Nephron progenitor cell (in vitro differentiated cells): ENCODE results near the gene SORBS1.
A peak's percentile ranks its signal among the peaks of the same experiment; 100 is the strongest.

Experiments
- DNase-seq: peaks from one replicate; pipeline ENCODE4 v3.0.0; 2021
- H3K27ac Mint-ChIP-seq: 2 replicates; pipeline ENCODE4 v1.8.0; 2021; ENCODE audit warnings: mild to moderate bottlenecking, moderate library complexity, mixed read lengths
- H3K27me3 Mint-ChIP-seq: 2 replicates; pipeline ENCODE4 v1.8.0; 2021; ENCODE audit warnings: mild to moderate bottlenecking, low read depth, mixed read lengths; ENCODE audit not compliant: poor library complexity
- H3K36me3 Mint-ChIP-seq: 2 replicates; pipeline ENCODE4 v1.8.0; 2021; ENCODE audit warnings: low read depth, mixed read lengths
- H3K4me1 Mint-ChIP-seq: 2 replicates; pipeline ENCODE4 v1.8.0; 2021; ENCODE audit warnings: mixed read lengths
- H3K4me3 Mint-ChIP-seq: 2 replicates; pipeline ENCODE4 v1.8.0; 2021; ENCODE audit warnings: mild to moderate bottlenecking, moderate library complexity, mixed read lengths
- H3K9me3 Mint-ChIP-seq: 2 replicates; pipeline ENCODE4 v1.8.0; 2021; ENCODE audit warnings: mild to moderate bottlenecking, moderate library complexity, mixed read lengths
- CTCF ChIP-seq: fragments of 200-600 bp; sonication (generic); IDR thresholded peaks from 2 replicates; pipeline ENCODE4 v1.5.0; 2021; ENCODE audit warnings: antibody characterized with exemption

SORBS1 gene

GRCh38 chr10:95537542-95537927 is 23.6 kb downstream of the SORBS1 start:
- peaks cover 34% of the 10 kb centered on the region for H3K4me1 Mint-ChIP-seq
- H3K4me3 Mint-ChIP-seq, result no peak overlapping the region
- no peaks in the 10 kb centered on the region for H3K36me3 Mint-ChIP-seq
- peaks cover 4% of the 10 kb centered on the region for H3K27me3 Mint-ChIP-seq
- no peak for TF ChIP-seq CTCF
- no peaks in the 10 kb centered on the region for H3K9me3 Mint-ChIP-seq
- no peak for DNase-seq
- H3K27ac Mint-ChIP-seq, result no peak overlapping the region

GRCh38 chr10:95536894-95537541 is 24.2 kb downstream of the SORBS1 start:
- Mint-ChIP-seq H3K4me3 (no peak overlapping the region), H3K36me3 (no peaks in the 10 kb centered on the region), H3K27me3 (peaks cover 4% of the 10 kb centered on the region), H3K4me1 (peaks cover 40% of the 10 kb centered on the region), H3K27ac (no peak overlapping the region), H3K9me3 (no peaks in the 10 kb centered on the region)
- no peak for TF ChIP-seq CTCF
- DNase-seq, result no peak

GRCh38 chr10:95536017-95536416 is 25.2 kb downstream of the SORBS1 start:
- H3K9me3 Mint-ChIP-seq, result no peaks in the 10 kb centered on the region
- H3K36me3 Mint-ChIP-seq, result no peaks in the 10 kb centered on the region
- no peak for TF ChIP-seq CTCF
- H3K27ac Mint-ChIP-seq, result peak overlapping the region; percentile 64
- H3K4me3 Mint-ChIP-seq, result no peak overlapping the region
- H3K27me3 Mint-ChIP-seq, result peaks cover 4% of the 10 kb centered on the region
- peaks cover 42% of the 10 kb centered on the region for H3K4me1 Mint-ChIP-seq
- DNase-seq, result no peak

- no peak overlapping the region for H3K4me3 Mint-ChIP-seq
- H3K36me3 Mint-ChIP-seq, result no peaks in the 10 kb centered on the region
- no peak for TF ChIP-seq CTCF
- peaks cover 38% of the 10 kb centered on the region for H3K4me1 Mint-ChIP-seq
- H3K27ac Mint-ChIP-seq, result no peak overlapping the region
- no peak for DNase-seq
- no peaks in the 10 kb centered on the region for H3K9me3 Mint-ChIP-seq
- peaks cover 4% of the 10 kb centered on the region for H3K27me3 Mint-ChIP-seq
These were observed 25.6 kb downstream of the SORBS1 start for GRCh38 chr10:95535526-95535925.

- Mint-ChIP-seq H3K27ac (no peak overlapping the region), H3K4me3 (no peak overlapping the region), H3K4me1 (peaks cover 41% of the 10 kb centered on the region), H3K9me3 (no peaks in the 10 kb centered on the region), H3K36me3 (no peaks in the 10 kb centered on the region), H3K27me3 (no peaks in the 10 kb centered on the region)
- TF ChIP-seq CTCF, result no peak
- DNase-seq, result no peak
These were observed 27.6 kb downstream of the SORBS1 start for GRCh38 chr10:95533590-95533989.

- H3K4me3 Mint-ChIP-seq, result no peak overlapping the region
- H3K9me3 Mint-ChIP-seq, result no peaks in the 10 kb centered on the region
- H3K27me3 Mint-ChIP-seq, result no peaks in the 10 kb centered on the region
- peaks cover 41% of the 10 kb centered on the region for H3K4me1 Mint-ChIP-seq
- DNase-seq, result no peak
- H3K36me3 Mint-ChIP-seq, result no peaks in the 10 kb centered on the region
- H3K27ac Mint-ChIP-seq, result no peak overlapping the region
- no peak for TF ChIP-seq CTCF
These were observed 28.6 kb downstream of the SORBS1 start for GRCh38 chr10:95532536-95532935.
